Caki2 (cell line): ENCODE measurements around the gene CD101. TPM values are rescaled to one million over a fixed set of nuclear protein-coding genes. Genes with fewer than 3 reads are reported as not detected.

Experiments used
- DNase-seq: peaks from one replicate; pipeline ENCODE4 v3.0.0-alpha.2; 2015; ENCODE audit warnings: low read depth
- in situ Hi-C: cut with HindIII; loops from 2 replicates; pipeline ENCODE4 v1.10.0; 2016; ENCODE audit warnings: low sequenced_read_pairs, low pct_unique_long_range_greater_than_20kb, mixed read lengths
- total RNA-seq: library from RNA; depleted of rRNA; stranded (reverse); fragments of >200 nt; shearing (Covaris generic); gene quantifications from 2 replicates; pipeline ENCODE4 v1.2.3, GENCODE V29; 2014; ENCODE audit warnings: low replicate concordance

The CD101 gene
- total RNA-seq, 1 experiment from 2014 or later, result 0.30 TPM

DNA sequence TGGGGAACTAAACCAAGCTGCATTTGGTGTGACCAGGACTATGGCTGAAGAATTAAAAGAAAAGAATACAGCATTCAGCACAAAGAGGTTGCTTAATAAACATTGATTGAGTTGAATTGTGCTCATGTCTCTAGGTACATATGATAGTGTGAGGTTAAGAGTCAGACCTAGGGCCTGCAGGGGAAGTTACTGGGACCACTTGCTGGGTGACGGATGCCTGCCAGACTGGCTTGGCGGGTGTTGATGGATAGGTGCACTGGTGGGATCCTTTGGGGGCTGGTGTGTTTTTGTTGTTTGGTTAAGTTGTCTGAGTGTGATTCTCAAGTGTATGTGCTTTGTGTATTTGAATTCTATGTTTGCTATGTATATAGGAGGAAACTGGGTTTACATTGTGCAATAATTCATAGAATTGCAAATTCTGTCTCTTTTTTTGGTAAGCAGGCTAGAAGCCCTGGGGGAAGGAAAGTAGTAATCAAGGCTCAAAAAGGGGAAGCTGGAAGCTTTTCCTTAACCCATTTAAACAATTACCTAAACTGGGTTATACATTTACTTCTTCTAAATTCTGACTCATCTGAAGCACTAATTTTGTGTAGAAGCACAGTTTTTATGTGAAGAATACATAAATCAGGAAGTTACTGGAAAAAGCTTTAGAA is 1.8 kb downstream of the CD101 start:
- in situ Hi-C loops, result no loop called here
- no peak for DNase-seq

DNA sequence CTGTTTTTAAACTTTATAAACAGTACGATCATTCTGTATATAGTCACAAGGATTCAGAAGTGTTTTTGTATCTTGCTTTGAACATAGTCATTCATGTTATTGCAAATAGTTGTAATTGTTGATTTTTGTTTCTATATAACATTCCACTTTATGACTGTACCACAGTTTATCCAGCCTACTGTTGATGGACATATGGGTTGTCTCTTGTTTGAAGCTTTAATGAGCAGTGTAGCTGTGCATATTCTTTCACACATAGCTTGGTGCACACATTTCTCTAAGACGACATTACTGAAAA is 6.1 kb downstream of the CD101 start:
- DNase-seq, result no peak
- in situ Hi-C loops, result no loop called here

DNA sequence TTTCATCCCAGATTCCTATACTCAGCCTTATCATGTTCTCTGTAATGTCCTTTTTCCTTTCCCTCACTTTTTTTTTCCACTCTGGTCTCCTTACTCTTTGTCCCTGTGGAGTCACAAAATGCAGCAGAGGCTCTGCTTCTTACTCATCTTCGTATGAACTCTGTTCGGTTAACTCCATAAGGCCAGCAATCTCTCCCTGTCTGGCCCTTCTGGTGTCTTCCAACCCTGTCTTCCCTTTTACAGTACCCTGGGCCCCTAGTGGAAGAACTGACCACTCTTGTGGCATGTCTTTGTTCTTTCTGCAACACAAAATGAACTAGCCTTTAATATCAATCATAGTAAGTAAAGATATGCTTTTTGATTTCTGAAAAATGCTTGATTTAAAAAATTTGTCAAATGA is 7.1 kb downstream of the CD101 start:
- no peak for DNase-seq
- in situ Hi-C loops, result no loop called here

DNA sequence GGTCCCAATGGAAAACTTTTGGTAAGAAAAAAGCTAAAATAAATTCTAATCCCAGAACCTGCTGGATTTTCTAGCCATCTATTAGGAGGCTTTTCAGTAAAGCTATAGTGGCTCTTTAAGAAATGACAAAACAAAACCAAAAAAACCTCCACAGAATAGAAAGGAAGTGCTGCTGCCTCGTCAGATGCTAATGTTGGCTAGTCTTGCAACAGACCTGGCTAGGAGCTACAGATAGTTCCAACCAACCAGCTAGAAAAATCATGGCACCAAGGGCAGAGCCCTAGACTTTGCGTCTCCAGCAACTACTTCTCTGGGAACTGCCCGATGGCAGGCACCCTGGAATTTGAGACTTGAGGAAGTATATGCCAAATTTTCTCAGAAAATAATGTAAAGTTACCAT is 7.6 kb downstream of the CD101 start:
- in situ Hi-C loops, result no loop called here
- no peak for DNase-seq

DNA sequence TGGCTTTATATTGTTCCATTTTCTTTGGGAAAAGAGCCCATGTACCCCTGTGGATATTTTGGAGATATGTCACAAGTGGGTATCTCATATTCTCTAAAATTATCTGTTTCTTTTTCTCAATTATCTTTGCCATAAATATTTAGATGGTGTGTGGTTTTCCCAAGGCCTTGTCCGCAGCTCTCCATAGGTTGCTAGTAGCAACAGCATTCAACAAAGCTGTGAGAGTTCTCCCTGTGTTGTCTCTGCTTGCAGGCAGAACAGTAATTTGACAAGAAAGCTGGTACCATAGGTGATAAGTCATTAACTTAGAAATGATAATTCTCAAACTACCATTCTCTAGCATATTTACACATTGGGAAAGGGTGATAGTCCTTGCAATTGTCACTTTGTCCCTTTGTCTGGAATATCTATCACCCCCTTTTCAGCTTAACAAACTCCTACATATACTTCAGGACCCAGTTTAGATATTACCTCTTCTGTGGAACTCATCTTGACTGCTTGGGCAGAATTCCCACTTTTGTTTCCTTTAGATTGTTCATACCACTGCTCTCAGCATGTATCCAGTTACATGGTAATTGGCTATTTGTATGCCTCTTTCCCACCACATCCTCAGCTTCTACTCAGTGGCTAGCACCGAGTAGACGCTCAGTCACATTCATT is 8.9 kb downstream of the CD101 start:
- no peak for DNase-seq

DNA sequence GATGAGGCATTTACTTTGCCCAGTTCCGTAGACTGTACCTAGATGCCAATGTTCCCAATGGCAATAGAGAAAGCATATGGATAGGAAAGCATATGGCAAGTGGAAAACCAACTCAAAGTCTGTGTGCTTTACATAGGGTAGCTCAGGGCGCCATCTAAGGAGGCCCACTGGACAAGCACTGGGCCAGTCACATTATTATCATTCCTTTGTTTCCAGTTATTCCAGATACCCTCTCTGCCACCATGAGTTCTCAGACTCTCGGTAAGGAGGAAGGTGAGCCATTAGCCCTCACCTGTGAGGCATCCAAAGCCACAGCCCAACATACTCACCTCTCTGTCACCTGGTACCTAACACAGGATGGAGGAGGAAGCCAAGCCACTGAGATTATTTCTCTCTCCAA is 9.8 kb downstream of the CD101 start:
- DNase-seq, result no peak
- in situ Hi-C loops, result no loop called here

More for the DNA sequence above, 8.9 kb downstream of the CD101 start:
- in situ Hi-C loops, result no loop called here

DNA sequence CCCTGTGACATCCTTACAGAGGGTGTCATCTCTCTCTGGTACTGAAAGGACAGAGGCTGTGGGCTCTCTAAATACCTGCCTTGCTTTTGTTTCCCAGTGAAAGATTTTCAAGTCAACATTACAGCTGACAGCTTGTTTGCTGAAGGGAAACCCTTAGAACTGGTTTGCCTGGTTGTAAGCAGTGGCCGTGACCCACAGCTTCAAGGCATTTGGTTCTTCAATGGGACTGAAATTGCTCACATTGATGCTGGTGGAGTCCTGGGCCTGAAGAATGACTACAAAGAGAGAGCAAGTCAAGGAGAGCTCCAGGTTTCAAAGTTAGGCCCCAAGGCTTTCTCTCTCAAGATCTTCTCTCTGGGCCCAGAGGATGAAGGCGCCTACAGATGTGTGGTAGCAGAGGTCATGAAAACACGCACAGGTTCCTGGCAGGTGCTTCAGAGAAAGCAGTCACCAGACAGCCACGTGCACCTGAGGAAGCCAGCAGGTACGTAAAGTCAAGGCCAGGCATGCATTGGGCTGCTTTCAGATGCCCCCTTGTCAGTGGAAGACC is 11.8 kb downstream of the CD101 start:
- in situ Hi-C loops, result no loop called here

DNA sequence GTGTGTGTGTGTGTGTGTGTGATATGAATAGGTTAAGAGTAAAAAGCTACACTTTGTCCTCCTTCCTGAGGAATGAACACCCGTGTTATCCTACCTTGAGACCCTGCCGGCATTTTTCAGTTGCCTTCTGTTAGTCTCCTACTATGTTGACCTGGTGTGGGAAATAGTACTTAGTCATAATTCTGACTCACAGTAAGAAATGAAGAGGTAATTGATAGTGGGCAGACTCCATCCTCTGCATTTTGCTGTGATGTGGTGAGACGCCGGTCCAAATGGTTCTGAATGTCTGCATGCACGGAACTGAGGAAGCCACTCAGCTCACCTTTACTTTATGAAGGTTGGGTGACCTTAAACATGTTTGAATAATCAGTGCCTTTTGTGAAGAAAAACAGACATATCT is 12.6 kb downstream of the CD101 start:
- in situ Hi-C loops, result no loop called here
- DNase-seq, result no peak

More for the DNA sequence above, 11.8 kb downstream of the CD101 start:
- DNase-seq, result no peak

DNA sequence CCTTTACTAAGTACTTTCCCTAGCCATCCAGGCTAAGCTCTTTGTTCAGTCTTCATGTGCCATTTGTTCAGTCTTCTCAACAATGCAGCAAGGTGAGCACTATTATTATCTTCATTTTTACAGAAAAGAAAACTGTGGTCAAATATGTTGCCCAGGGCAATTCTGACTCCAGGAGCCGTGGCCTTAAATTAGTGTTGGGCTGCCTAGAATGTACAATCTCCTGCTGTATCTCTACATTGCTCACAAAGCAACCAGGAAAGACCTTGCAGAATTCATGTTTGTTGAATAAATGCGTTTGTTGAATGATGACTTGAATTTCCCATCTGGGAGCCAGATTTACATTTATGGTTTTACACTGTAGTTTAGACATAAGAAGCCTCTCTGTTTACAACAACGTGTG is 14.2 kb downstream of the CD101 start:
- DNase-seq, result no peak
- in situ Hi-C loops, result no loop called here

DNA sequence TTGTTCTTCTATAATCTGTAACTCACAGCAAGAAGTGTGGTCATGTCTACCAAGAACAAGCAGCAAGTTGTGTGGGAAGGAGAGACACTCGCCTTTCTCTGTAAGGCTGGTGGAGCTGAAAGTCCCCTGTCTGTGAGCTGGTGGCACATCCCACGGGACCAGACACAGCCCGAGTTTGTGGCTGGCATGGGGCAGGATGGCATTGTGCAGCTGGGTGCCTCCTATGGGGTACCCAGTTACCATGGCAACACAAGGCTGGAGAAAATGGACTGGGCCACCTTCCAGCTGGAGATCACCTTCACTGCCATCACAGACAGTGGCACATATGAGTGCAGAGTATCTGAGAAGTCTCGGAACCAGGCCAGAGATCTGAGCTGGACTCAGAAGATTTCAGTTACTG is 15.5 kb downstream of the CD101 start:
- in situ Hi-C loops, result no loop called here
- DNase-seq, result no peak

DNA sequence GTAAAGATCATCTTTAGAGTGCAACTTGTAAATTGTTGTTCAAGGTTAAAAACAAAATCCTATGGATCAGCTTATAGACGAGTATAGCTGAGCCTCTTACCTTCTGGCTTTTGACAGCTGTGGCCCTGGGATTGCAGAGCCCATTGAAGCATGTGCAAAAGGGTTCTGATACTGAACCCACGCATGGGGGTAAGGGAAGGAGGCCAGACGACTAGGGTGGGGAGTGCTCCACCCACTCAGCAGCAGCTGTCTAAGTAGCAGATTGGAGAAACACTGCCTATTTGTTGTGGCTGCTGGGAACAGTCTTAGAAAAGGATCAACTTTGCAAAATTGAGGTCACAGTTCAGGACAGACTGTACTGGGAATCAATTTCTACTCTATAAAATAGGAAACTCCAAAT is 16.1 kb downstream of the CD101 start:
- in situ Hi-C loops, result no loop called here
- no peak for DNase-seq

DNA sequence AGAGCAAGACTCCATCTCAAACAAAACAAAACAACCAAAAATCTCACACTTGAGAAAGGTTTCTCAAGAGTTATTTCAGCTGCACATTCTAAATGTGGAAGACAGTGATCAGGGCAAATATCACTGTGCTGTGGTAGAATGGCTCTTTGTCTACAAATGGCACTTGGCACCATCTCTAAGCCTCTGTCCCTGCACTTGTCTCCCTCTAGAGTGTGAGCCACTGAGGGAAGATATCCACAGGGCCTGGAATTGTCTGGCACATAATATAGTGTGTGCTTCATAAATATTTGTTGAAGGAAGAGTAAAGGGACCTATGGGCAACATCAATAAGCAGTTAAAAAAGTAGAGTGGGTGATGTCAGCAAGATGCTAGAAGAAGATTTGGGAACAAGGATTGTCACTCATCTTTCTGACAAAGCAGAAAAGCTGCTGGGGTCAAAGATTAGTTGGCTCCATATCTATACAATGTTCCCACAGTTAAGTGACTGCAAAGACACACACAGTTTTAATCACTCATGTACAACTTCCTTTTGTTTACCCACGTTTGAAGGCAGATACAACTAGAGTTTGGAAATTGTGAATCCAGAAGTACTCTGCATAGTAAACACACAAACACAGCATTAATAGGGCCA is 19.1 kb downstream of the CD101 start:
- in situ Hi-C loops, result no loop called here
- no peak for DNase-seq

DNA sequence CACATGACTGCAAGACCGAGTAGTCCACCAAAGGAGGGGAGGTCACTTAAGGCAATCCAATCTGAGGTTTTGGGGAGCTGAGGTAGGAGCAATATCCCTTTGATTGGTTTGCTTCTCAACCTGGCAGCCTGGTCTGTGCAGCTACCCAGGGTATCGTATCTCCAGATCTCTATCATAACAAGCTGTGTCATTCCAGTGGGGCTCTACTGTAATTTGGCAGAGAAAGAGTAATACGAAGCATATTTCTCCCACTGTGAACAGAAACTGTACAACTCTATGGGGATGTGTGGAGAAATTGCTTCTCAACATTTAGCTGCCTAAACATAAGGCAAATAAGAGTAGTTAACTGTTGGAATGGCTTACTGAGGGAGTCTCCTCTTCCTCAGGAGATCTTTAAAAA is 20.6 kb downstream of the CD101 start:
- no peak for DNase-seq
- in situ Hi-C loops, result no loop called here

DNA sequence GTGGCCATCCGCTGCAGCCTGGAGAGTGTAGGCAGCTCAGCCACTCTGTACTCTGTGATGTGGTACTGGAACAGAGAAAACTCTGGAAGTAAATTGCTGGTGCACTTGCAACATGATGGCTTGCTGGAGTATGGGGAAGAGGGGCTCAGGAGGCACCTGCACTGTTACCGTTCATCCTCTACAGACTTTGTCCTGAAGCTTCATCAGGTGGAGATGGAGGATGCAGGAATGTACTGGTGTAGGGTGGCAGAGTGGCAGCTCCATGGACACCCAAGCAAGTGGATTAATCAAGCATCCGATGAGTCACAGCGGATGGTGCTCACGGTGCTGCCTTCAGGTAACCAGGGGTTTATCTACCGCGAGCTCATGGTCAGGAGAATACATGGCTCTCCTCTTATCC is 24.0 kb downstream of the CD101 start:
- no peak for DNase-seq
- in situ Hi-C loops, result no loop called here

DNA sequence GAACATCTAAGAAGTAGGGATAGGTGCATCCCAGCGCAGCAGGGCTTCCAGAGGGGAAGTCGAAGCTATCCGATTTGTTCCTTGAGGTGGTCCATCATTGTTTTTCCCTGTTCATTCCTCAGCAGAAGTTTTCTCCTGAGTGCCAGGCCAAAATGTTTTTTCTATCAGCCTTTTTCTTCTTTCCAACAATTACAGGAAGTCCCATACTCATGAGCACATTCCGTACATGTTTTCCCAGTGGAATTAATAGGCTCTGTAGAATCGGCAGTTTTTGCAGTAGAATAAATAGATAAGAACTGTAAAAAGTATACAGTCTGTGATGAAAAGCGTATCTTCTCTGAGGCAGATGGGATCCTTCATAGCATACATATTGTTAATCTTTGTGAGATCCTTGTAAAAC is 24.8 kb downstream of the CD101 start:
- in situ Hi-C loops, result no loop called here
- no peak for DNase-seq

DNA sequence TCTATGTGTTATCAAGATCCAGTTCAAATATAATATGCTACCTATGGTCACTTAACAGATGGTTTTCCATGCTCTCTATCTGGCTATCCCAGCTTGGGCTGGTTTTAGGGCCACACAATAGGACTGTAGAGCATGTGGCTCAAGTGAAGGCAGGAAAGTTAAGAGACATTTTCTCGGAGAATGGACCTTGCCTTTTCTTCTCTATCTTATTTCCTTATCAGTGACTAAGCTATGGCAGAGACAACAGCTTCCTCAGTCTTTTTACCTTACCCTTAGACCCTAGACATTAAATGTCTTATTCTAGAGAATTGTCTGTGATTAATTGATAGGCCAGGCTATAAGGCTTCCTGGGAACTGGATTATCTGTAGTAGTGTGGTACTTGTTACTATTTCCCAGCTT is 28.1 kb downstream of the CD101 start:
- no peak for DNase-seq
- in situ Hi-C loops, result no loop called here

DNA sequence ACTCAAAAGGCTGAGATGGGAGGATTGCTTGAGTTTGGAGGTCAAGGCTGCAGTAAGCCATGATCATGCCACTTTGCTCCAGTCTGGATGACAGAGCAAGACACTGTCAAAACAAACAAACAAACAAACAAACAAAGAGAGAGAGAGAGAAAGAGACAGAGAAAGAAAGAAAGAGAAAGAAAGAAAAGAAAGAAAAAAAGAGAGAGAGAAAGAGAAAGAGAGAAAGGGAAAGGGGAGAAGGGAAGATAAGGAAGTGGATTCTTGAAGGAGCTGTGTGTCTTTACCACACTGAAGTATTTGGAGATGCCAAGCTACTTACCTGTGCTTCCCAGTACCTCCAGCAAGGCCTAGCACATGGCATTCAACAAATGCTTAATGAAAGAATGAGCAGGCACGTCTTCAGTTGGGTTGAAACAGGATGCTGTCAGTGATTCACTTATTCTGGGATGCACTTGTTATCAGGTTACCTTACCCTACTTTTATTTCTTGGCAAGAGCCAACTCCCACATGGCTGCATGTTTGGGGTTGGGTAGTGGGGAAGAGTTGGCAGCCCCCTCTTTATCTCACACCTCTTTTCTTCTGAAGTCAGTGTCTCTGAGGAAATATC is 28.8 kb downstream of the CD101 start:
- no peak for DNase-seq
- in situ Hi-C loops, result no loop called here

DNA sequence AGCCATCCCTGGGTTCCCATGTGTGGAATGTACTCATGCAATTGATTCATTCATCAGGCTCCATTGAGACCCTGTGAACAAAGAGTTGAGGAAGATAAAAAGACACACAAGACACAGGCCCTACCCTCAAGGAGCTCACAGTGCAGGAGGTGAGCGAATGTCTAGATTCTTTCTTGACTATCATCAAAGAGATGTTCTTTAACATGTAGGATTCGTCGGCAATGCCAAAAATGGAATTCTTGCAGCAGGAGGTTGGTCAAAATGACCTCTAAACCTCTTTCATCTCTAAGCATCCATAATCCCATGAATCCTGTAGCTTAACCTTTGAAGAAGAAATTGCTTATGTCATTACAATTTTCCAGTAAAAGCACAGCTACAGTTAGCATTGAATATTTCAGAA is 30.7 kb downstream of the CD101 start:
- no peak for DNase-seq
- in situ Hi-C loops, result no loop called here
